Choroid plexus epithelial cell (primary cell): ENCODE measurements around the gene RBM43.

Experiments used
- DNase-seq: peaks from one replicate; pipeline ENCODE4 v3.0.0-alpha.2; 2010; ENCODE audit warnings: low read depth
- H3K4me3 ChIP-seq: 2 replicates; pipeline ENCODE4 v1.5.1; 2011; ENCODE audit warnings: low read depth, mild to moderate bottlenecking, control low read depth, low read length, moderate library complexity
- TF ChIP-seq, protein P1 (sequence below): conservative IDR thresholded peaks from 2 replicates; pipeline ENCODE4 v1.5.1; 2011; ENCODE audit warnings: low read depth, mild to moderate bottlenecking, control low read depth, inconsistent platforms, low read length, moderate library complexity

Gene RBM43

DNA sequence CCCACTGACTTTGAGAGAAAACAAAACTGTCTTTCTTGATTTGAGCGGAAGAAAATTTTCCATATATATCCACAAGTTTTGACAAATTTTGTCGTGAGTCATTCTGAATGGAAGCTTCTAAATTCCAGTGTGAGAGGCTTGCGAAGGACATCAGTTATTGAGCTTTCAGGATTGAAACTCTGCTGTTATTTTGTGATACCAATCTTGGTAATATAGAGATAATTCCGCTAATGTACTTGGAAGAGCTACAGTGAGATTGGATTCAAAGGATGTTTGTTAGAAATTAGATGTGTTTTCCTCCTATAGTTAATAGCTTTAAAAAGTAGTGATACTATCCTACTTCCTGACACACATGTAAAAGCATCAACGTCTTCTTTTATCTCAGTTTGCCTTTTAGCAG is 61.4 kb downstream of the RBM43 start:
- DNase-seq, result no peak
- TF ChIP-seq, protein P1, sequence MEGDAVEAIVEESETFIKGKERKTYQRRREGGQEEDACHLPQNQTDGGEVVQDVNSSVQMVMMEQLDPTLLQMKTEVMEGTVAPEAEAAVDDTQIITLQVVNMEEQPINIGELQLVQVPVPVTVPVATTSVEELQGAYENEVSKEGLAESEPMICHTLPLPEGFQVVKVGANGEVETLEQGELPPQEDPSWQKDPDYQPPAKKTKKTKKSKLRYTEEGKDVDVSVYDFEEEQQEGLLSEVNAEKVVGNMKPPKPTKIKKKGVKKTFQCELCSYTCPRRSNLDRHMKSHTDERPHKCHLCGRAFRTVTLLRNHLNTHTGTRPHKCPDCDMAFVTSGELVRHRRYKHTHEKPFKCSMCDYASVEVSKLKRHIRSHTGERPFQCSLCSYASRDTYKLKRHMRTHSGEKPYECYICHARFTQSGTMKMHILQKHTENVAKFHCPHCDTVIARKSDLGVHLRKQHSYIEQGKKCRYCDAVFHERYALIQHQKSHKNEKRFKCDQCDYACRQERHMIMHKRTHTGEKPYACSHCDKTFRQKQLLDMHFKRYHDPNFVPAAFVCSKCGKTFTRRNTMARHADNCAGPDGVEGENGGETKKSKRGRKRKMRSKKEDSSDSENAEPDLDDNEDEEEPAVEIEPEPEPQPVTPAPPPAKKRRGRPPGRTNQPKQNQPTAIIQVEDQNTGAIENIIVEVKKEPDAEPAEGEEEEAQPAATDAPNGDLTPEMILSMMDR, result no peak
- no peak overlapping the region for H3K4me3 ChIP-seq

DNA sequence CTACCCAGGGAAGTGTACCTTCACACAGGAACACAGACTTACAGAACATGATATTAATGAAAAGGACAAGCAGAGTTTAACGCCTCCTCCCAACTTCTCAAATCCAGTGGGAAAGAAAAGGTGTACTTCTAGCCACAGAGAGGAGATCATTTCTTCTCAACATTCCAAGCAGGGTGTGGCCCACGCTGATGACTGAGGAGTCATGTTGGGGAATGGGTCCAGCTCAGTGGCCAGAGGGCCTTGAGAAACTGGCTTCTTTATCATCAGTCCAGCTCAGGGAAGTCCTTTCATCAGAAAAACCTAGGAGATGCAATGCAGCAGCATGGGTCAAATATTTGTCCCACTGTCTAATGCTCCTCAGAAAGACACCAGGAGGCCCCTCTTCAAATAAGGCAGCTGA is 63.0 kb downstream of the RBM43 start:
- no peak overlapping the region for H3K4me3 ChIP-seq
- TF ChIP-seq, protein P1, result no peak
- no peak for DNase-seq
